Upper lobe of left lung (tissue), 6 donors: ENCODE measurements around the gene EPHB1. TPM values are rescaled to one million over a fixed set of nuclear protein-coding genes. Genes with fewer than 3 reads are reported as not detected.

Source experiments
- ATAC-seq, 2 donors: fragments of 200-7000 bp; cut with Tn5 transposase; one replicate each; pipeline ENCODE4 v1.9.1; 2022; ENCODE audit warnings: mild to moderate bottlenecking in 2 of 2, moderate library complexity in 2 of 2; ENCODE audit not compliant: low FRiP score in 2 of 2
- DNase-seq, 2 donors: peaks; one replicate each; pipeline ENCODE4 v3.0.0-alpha.2; 2019 to 2020
- H3K27ac ChIP-seq, 4 donors: fragments of 200-600 bp; sonication (generic); one replicate each; pipeline ENCODE4 v1.5.1; 2016 to 2019
- H3K27me3 ChIP-seq, 4 donors: fragments of 200-600 bp; sonication (generic); one replicate each; pipeline ENCODE4 v1.5.1; 2017 to 2019
- H3K36me3 ChIP-seq, 4 donors: fragments of 200-600 bp; sonication (generic); one replicate each; pipeline ENCODE4 v1.5.1; 2016 to 2019
- H3K4me1 ChIP-seq, 4 donors: fragments of 200-600 bp; sonication (generic); one replicate each; pipeline ENCODE4 v1.5.1; 2018 to 2019
- H3K4me3 ChIP-seq, 4 donors: fragments of 200-600 bp; sonication (generic); one replicate each; pipeline ENCODE4 v1.5.1; 2017 to 2019; ENCODE audit warnings: mild to moderate bottlenecking in 2 of 4, moderate library complexity in 1 of 4
- H3K9me3 ChIP-seq, 4 donors: fragments of 200-600 bp; sonication (generic); one replicate each; pipeline ENCODE4 v1.5.1; 2018 to 2019
- EP300 ChIP-seq, 4 donors: sonication (generic); formaldehyde crosslinking; IDR thresholded peaks; one replicate each; pipeline ENCODE4 v1.5.1; 2017; ENCODE audit warnings: antibody characterized with exemption in 4 of 4, control low read depth in 2 of 4
- POLR2A ChIP-seq, 4 donors: fragments of 450-650 bp; IDR thresholded peaks; one replicate each; pipeline ENCODE4 v1.5.1; 2016 to 2017; ENCODE audit warnings: antibody characterized with exemption in 4 of 4, mild to moderate bottlenecking in 2 of 4
- POLR2AphosphoS5 ChIP-seq, 2 donors: sonication (generic); formaldehyde crosslinking; IDR thresholded peaks; one replicate each; pipeline ENCODE4 v1.5.1; 2017; ENCODE audit warnings: antibody characterized with exemption in 2 of 2
- WGBS, 2 donors: methylation state at CpG; one replicate each; pipeline ENCODE4 v1.1.5; 2017 to 2018; 5-methylcytosine and 5-hydroxymethylcytosine counted together
- total RNA-seq, 6 donors: library from RNA; depleted of rRNA in 4 of 6; stranded (reverse); fragments of >200 nt in 4 of 6; gene quantifications; one replicate each; pipeline versions ENCODE4 v1.1.0 to v1.2.1, GENCODE V29; 2016 to 2021
- TF ChIP-seq, protein P1 (sequence below), 6 experiments: fragments of 450-650 bp in 4 of 6; fragments of 200-600 bp in 2 of 6; sonication (generic) in 2 of 6; IDR thresholded peaks; one replicate each; pipeline ENCODE4 v1.5.1; 2016 to 2019; ENCODE audit warnings: antibody characterized with exemption in 6 of 6
- donor health status: DM: no; HTN: no; CAD: no; lungs with moderate emphysema.
- donor health status: DM: no; HTN: yes; CAD: no; lungs with severe emphysema.

The EPHB1 gene
- total RNA-seq, 6 donors from 2014 or later = 1.3 to 14.6 (median 2.4) TPM; not detected in 1

DNA sequence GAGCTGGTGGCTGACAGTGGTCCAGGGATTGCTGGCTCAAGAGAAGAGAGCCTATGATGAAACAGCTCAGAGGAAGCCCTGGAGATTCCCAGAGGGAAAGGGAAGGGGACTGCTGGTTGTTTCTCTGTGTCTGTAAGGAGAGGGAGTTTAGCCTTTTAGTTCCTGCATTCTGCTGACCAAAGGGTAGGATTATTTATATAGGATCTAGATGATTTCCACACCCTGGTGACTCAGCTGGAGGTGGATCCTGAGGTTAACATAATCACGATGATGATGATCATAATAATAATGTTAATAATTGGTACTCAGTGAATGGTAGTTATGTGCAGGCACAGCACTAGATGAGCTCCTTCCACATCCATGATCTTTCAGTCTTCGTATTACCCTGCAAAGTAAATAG is 144.9 kb downstream of the EPHB1 start:
- H3K9me3 ChIP-seq = no peaks in the 10 kb centered on the region
- WGBS, 2 donors = 70 to 71% methylated on average over 2 of the region's 2 CpGs
- ATAC-seq = no peak
- H3K4me3 ChIP-seq = no peak overlapping the region
- no peaks in the 10 kb centered on the region for H3K27me3 ChIP-seq
- no peaks in the 10 kb centered on the region for H3K36me3 ChIP-seq
- no peak for TF ChIP-seq EP300 (IDR thresholded peaks at IDR 0.05)
- TF ChIP-seq, protein P1, sequence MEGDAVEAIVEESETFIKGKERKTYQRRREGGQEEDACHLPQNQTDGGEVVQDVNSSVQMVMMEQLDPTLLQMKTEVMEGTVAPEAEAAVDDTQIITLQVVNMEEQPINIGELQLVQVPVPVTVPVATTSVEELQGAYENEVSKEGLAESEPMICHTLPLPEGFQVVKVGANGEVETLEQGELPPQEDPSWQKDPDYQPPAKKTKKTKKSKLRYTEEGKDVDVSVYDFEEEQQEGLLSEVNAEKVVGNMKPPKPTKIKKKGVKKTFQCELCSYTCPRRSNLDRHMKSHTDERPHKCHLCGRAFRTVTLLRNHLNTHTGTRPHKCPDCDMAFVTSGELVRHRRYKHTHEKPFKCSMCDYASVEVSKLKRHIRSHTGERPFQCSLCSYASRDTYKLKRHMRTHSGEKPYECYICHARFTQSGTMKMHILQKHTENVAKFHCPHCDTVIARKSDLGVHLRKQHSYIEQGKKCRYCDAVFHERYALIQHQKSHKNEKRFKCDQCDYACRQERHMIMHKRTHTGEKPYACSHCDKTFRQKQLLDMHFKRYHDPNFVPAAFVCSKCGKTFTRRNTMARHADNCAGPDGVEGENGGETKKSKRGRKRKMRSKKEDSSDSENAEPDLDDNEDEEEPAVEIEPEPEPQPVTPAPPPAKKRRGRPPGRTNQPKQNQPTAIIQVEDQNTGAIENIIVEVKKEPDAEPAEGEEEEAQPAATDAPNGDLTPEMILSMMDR (IDR thresholded peaks at IDR 0.05) = no peak
- TF ChIP-seq POLR2AphosphoS5 (IDR thresholded peaks at IDR 0.05) = no peak
- no peak for TF ChIP-seq POLR2A (IDR thresholded peaks at IDR 0.05)
- no peak for DNase-seq
- no peaks in the 10 kb centered on the region for H3K4me1 ChIP-seq
- H3K27ac ChIP-seq = no peak overlapping the region

DNA sequence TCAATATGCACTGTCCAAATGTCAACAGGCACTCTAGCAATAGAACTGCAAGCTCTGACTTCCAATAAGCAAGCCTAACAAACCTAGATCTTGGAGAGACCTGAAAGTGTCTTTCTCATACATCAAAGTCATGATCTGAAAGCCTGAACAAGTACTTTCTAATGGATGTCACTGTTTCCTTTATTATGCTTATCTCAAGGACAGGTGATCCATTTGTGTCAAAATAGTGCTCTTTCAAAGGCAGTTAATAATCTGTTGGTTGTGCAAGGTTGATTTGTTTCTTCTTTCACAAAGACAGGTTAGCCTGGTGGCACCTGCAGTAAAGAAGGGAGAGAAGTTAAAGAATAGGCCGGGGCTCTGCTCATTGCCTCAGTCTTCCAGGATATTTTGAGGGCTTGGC is 146.8 kb downstream of the EPHB1 start:
- Histone ChIP-seq H3K27ac (no peak overlapping the region), H3K36me3 (no peaks in the 10 kb centered on the region), H3K9me3 (no peaks in the 10 kb centered on the region), H3K27me3 (no peaks in the 10 kb centered on the region), H3K4me1 (no peaks in the 10 kb centered on the region), H3K4me3 (no peak overlapping the region)
- TF ChIP-seq POLR2AphosphoS5 (IDR thresholded peaks at IDR 0.05) = no peak
- TF ChIP-seq EP300 (IDR thresholded peaks at IDR 0.05) = no peak
- WGBS, 2 donors = 65 to 74% methylated on average over 1 of the region's 1 CpG
- ATAC-seq (no peak), DNase-seq (no peak)

DNA sequence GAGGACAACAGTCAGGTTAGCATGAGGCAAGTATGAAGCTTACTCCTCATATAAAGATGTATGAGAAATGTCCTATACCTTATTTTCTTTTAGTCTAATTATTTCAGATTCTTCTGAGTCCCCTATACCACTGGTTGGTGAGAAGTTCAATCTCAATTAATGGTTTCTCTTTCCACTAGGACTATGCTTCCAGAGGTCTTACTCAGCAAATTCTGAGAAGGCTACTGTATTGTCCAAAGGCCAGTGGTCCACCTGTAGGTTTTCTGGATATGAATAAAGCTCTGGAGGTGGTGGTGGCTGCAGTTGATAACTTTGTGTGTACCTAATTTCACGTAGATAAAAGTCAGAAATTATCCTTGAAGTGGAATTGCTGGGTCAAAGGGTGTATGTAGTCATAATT is 149.4 kb downstream of the EPHB1 start:
- no peaks in the 10 kb centered on the region for H3K4me1 ChIP-seq
- no peaks in the 10 kb centered on the region for H3K9me3 ChIP-seq
- no peaks in the 10 kb centered on the region for H3K36me3 ChIP-seq
- ATAC-seq (no peak), DNase-seq (no peak)
- TF ChIP-seq POLR2A (IDR thresholded peaks at IDR 0.05) = no peak
- TF ChIP-seq EP300 (IDR thresholded peaks at IDR 0.05) = no peak
- no peak for TF ChIP-seq POLR2AphosphoS5 (IDR thresholded peaks at IDR 0.05)
- 78 to 82% methylated on average over 1 of the region's 1 CpG for WGBS, 2 donors
- H3K27ac ChIP-seq = no peak overlapping the region
- no peaks in the 10 kb centered on the region for H3K27me3 ChIP-seq
- no peak overlapping the region for H3K4me3 ChIP-seq

DNA sequence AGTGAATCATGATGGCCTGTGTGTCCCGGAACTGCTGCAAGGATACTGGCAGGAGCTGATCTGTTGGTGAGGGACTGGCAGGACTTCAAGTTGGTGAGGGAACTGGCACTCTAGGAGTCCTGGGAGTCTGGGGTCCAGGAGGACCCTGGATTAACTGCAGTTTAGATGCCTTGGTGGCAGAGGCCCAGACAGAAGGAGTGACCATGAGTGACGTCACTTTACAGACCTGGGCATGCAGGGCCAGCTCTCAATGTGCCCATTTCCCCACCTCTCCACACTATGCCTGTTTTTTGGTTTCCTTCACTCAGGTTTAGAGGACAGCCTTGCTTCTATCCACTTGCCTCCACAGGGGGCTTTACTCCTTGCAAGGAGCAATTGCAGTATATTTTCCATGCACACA is 154.1 kb downstream of the EPHB1 start:
- Histone ChIP-seq H3K9me3 (peaks cover 0 to 5% (median 0%) of the 10 kb centered on the region in 4 donors), H3K4me3 (no peak overlapping the region), H3K4me1 (no peaks in the 10 kb centered on the region), H3K27me3 (no peaks in the 10 kb centered on the region), H3K36me3 (no peaks in the 10 kb centered on the region), H3K27ac (no peak overlapping the region)
- ATAC-seq (no peak), DNase-seq (no peak)
- WGBS, 2 donors = 82 to 83% methylated on average over 2 of the region's 2 CpGs
- TF ChIP-seq, protein P1 (IDR thresholded peaks at IDR 0.05) = no peak
- TF ChIP-seq POLR2A (IDR thresholded peaks at IDR 0.05) = no peak
- no peak for TF ChIP-seq POLR2AphosphoS5 (IDR thresholded peaks at IDR 0.05)
- TF ChIP-seq EP300 (IDR thresholded peaks at IDR 0.05) = no peak

DNA sequence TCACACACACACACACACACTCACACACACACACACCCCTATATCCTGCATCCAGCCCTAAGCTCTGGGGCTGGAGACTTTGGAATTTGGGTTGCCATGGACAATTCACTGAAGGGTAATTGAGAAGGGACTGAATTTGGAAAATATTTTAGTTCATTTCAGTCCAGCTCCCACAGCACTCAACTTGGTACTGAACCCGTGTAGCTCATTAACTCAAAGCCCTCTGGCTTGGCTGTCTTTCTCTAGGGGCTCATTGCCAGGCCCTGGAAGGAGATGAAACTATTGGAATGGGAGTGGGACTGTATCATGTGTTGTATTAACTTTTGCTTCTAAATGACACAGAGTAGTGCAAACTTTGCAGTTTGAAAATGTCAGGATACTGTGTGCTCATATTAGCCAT is 157.3 kb downstream of the EPHB1 start:
- no peak overlapping the region for H3K27ac ChIP-seq
- DNase-seq = no peak
- TF ChIP-seq POLR2A (IDR thresholded peaks at IDR 0.05) (no peak), POLR2AphosphoS5 (IDR thresholded peaks at IDR 0.05) (no peak), EP300 (IDR thresholded peaks at IDR 0.05) (no peak)
- TF ChIP-seq, protein P1 (IDR thresholded peaks at IDR 0.05) = no peak
- no peak for ATAC-seq
- WGBS, 2 donors = 61 to 69% methylated on average over 1 of the region's 1 CpG
- H3K4me3 ChIP-seq = no peak overlapping the region
- H3K9me3 ChIP-seq = peaks cover 0 to 5% (median 0%) of the 10 kb centered on the region in 4 donors
- H3K27me3 ChIP-seq = no peaks in the 10 kb centered on the region
- H3K4me1 ChIP-seq = no peaks in the 10 kb centered on the region
- no peaks in the 10 kb centered on the region for H3K36me3 ChIP-seq

DNA sequence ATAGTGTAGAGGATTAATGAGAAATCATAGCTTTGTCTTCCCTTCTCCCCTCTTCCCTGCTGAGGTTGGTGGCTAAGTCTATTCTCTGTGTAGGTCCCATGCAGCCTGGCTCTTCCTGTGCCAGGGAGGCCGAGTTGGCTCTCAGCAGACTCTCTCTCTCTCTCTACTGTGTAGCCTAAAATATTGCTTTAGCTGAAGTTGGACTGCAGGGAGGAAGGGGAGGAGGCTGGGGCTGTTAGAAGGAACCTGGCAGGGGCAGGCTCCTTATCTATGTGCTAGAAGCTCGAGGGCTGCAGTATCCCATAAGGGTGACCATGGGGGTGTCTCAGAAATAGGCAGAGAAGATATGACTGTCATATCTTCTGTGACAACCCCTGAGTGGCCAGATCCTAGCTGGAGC is 160.8 kb downstream of the EPHB1 start:
- 49 to 64% methylated on average over 2 of the region's 2 CpGs for WGBS, 2 donors

More for the DNA sequence above, 160.8 kb downstream of the EPHB1 start:
- Histone ChIP-seq H3K4me3 (no peak overlapping the region), H3K27me3 (no peaks in the 10 kb centered on the region), H3K27ac (no peak overlapping the region), H3K4me1 (no peaks in the 10 kb centered on the region), H3K36me3 (no peaks in the 10 kb centered on the region), H3K9me3 (peaks cover 0 to 5% (median 0%) of the 10 kb centered on the region in 4 donors)
- TF ChIP-seq EP300 (IDR thresholded peaks at IDR 0.05) = no peak
- TF ChIP-seq, protein P1 (IDR thresholded peaks at IDR 0.05) = no peak
- TF ChIP-seq POLR2AphosphoS5 (IDR thresholded peaks at IDR 0.05) = no peak
- no peak for TF ChIP-seq POLR2A (IDR thresholded peaks at IDR 0.05)
- no peak for DNase-seq
- ATAC-seq = no peak
